Measurements from ENCODE around the gene C2orf74. TPM values are rescaled to one million over a fixed set of nuclear protein-coding genes. Genes with fewer than 3 reads are reported as not detected.
A peak's percentile ranks its signal among the peaks of the same experiment; 100 is the strongest.
"Not testable (repeated sequence)": the region's sequence is repeated elsewhere in the genome, so short reads cannot be mapped to it uniquely, and the experiment has no call there.

The C2orf74 gene
- total RNA-seq, 2 donors from 2014 or later, result 12.7 to 17.2 TPM

DNA sequence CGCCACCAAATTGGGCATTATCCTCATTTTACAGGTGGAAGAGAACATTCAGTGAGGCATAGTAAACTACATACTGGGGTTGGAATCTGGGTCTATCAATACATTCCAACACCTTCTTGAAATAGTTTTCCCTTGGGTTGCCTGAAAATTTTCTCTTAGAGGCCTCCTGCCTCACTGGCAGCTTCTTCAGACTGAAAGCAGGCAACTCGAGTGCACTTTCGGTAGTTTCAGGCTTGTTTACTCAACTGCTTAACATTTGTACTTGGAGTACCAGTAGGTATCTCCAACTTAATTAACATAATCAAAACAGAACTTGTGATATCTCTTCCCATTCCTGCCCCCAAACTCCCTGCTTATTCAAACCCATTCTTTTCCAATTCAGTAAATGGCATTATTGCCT, 36.2 kb upstream of the C2orf74 start:
- H3K27ac ChIP-seq, result no peak overlapping the region
- H3K27me3 ChIP-seq (replicated peaks; ENCODE audit: insufficient read depth), result no peaks in the 10 kb centered on the region
- H3K9me3 ChIP-seq, result no peaks in the 10 kb centered on the region
- TF ChIP-seq, protein P1, sequence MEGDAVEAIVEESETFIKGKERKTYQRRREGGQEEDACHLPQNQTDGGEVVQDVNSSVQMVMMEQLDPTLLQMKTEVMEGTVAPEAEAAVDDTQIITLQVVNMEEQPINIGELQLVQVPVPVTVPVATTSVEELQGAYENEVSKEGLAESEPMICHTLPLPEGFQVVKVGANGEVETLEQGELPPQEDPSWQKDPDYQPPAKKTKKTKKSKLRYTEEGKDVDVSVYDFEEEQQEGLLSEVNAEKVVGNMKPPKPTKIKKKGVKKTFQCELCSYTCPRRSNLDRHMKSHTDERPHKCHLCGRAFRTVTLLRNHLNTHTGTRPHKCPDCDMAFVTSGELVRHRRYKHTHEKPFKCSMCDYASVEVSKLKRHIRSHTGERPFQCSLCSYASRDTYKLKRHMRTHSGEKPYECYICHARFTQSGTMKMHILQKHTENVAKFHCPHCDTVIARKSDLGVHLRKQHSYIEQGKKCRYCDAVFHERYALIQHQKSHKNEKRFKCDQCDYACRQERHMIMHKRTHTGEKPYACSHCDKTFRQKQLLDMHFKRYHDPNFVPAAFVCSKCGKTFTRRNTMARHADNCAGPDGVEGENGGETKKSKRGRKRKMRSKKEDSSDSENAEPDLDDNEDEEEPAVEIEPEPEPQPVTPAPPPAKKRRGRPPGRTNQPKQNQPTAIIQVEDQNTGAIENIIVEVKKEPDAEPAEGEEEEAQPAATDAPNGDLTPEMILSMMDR (IDR thresholded peaks at IDR 0.05), result no peak
- DNase-seq (ENCODE audit: low spot score) (no peak), ATAC-seq (ENCODE audit: insufficient number of reproducible peaks, low FRiP score, low read depth) (no peak)
- H3K4me3 ChIP-seq, result no peak overlapping the region
- no peaks in the 10 kb centered on the region for H3K4me1 ChIP-seq (ENCODE audit: control insufficient read depth in 1 of 2, low read depth in 2 of 2)
- no peaks in the 10 kb centered on the region for H3K36me3 ChIP-seq

DNA sequence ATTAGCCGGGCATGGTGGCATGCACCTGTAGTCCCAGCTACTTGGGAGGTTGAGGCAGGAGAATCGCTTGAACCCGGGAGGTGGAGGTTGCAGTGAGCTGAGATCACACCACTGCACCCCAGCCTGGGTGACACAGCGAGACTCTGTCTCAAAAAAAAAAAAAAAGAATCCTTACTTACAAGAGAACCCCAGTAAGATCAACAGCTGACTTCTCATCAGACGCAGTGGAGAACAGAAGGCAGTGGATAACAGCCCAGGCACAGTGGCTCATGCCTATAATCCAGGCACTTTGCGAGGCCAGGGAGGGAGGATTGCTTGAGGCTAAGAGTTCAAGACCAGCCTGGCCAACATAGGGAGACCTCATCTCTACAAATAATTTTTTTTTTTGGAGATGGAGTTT, 33.9 kb upstream of the C2orf74 start:
- not testable (repeated sequence) for H3K4me3 ChIP-seq; H3K27me3 ChIP-seq (replicated peaks; ENCODE audit: insufficient read depth); ATAC-seq (ENCODE audit: insufficient number of reproducible peaks, low FRiP score, low read depth); H3K9me3 ChIP-seq; H3K4me1 ChIP-seq (ENCODE audit: control insufficient read depth in 1 of 2, low read depth in 2 of 2); DNase-seq (ENCODE audit: low spot score); H3K36me3 ChIP-seq; H3K27ac ChIP-seq

GRCh38 chr2:61134141-61134540, 27.8 kb upstream of the C2orf74 start:
- TF ChIP-seq, protein P1 (IDR thresholded peaks at IDR 0.05), result no peak
- ATAC-seq (ENCODE audit: insufficient number of reproducible peaks, low FRiP score, low read depth) (no peak), DNase-seq (ENCODE audit: low spot score) (no peak)
- no peaks in the 10 kb centered on the region for H3K27me3 ChIP-seq (replicated peaks; ENCODE audit: insufficient read depth)
- no peaks in the 10 kb centered on the region for H3K4me1 ChIP-seq (ENCODE audit: control insufficient read depth in 1 of 2, low read depth in 2 of 2)
- no peak overlapping the region for H3K27ac ChIP-seq
- no peaks in the 10 kb centered on the region for H3K36me3 ChIP-seq
- H3K9me3 ChIP-seq, result no peaks in the 10 kb centered on the region
- H3K4me3 ChIP-seq, result no peak overlapping the region

- TF ChIP-seq, protein P1 (IDR thresholded peaks at IDR 0.05), result no peak
These were observed 26.5 kb upstream of the C2orf74 start for GRCh38 chr2:61135510-61135909.

DNA sequence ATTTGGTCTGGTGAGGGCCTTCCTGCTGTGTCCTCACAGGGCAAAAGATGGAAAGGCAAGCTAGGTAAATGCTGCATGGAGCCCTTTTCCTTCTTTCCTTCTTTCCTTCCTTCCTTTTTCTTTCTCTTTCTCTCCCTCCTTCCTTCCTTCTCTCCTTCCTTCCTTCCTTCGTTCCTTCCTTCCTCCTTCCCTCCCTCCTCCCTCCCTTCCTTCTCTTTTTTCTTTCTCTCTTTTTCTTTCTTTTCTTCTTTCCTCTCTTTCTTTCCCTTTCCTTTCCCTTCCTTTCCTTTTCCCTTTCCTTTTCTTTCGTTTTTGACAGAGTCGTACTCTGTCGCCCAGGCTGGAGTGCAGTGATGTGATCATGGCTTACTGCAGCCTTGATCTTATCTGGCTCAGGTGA, 23.1 kb upstream of the C2orf74 start:
- Histone ChIP-seq H3K36me3 (no peaks in the 10 kb centered on the region), H3K27me3 (replicated peaks; ENCODE audit: insufficient read depth) (no peaks in the 10 kb centered on the region), H3K4me1 (ENCODE audit: control insufficient read depth in 1 of 2, low read depth in 2 of 2) (no peaks in the 10 kb centered on the region), H3K9me3 (no peaks in the 10 kb centered on the region), H3K4me3 (no peak overlapping the region), H3K27ac (no peak overlapping the region)
- DNase-seq (ENCODE audit: low spot score) (no peak), ATAC-seq (ENCODE audit: insufficient number of reproducible peaks, low FRiP score, low read depth) (no peak)
- TF ChIP-seq, protein P1 (IDR thresholded peaks at IDR 0.05), result no peak

More at GRCh38 chr2:61135510-61135909, 26.5 kb upstream of the C2orf74 start:
- ATAC-seq (ENCODE audit: insufficient number of reproducible peaks, low FRiP score, low read depth) (peak; percentile 69), DNase-seq (ENCODE audit: low spot score) (no peak)
- no peaks in the 10 kb centered on the region for H3K27me3 ChIP-seq (replicated peaks; ENCODE audit: insufficient read depth)
- H3K4me1 ChIP-seq (ENCODE audit: control insufficient read depth in 1 of 2, low read depth in 2 of 2), result no peaks in the 10 kb centered on the region
- H3K36me3 ChIP-seq, result no peaks in the 10 kb centered on the region
- no peak overlapping the region for H3K4me3 ChIP-seq
- H3K9me3 ChIP-seq, result no peaks in the 10 kb centered on the region
- no peak overlapping the region for H3K27ac ChIP-seq

DNA sequence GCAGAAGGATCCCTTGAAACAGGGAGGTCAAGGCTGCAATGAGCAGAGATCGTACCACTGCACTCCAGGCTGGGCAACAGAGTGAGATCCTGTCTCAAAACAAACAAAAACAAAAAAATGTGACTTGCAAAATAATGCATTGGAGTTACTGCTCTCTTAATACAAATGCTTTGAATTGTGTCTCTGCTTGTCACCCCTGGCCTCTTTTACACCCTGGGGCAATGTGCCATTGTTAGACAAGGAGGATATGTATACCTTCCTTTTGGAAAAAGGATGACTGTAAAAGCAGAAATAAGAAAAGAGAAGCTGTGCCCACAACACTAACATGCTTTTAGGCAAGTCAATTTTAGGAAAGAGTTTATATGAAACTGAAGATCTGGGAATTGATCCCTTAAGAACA, 20.8 kb upstream of the C2orf74 start:
- H3K27ac ChIP-seq, result no peak overlapping the region
- no peak for DNase-seq (ENCODE audit: low spot score)
- peaks cover 7 to 8% of the 10 kb centered on the region in 2 donors for H3K4me1 ChIP-seq (ENCODE audit: control insufficient read depth in 1 of 2, low read depth in 2 of 2)
- TF ChIP-seq, protein P1 (IDR thresholded peaks at IDR 0.05), result no peak
- no peak for ATAC-seq (ENCODE audit: insufficient number of reproducible peaks, low FRiP score, low read depth)
- H3K27me3 ChIP-seq (replicated peaks; ENCODE audit: insufficient read depth), result no peaks in the 10 kb centered on the region
- H3K9me3 ChIP-seq, result no peaks in the 10 kb centered on the region
- no peak overlapping the region for H3K4me3 ChIP-seq
- H3K36me3 ChIP-seq, result no peaks in the 10 kb centered on the region

All from thoracic aorta (tissue), 2 donors.